ENCODE measurements around the gene HOXC13.

The HOXC13 gene

DNA sequence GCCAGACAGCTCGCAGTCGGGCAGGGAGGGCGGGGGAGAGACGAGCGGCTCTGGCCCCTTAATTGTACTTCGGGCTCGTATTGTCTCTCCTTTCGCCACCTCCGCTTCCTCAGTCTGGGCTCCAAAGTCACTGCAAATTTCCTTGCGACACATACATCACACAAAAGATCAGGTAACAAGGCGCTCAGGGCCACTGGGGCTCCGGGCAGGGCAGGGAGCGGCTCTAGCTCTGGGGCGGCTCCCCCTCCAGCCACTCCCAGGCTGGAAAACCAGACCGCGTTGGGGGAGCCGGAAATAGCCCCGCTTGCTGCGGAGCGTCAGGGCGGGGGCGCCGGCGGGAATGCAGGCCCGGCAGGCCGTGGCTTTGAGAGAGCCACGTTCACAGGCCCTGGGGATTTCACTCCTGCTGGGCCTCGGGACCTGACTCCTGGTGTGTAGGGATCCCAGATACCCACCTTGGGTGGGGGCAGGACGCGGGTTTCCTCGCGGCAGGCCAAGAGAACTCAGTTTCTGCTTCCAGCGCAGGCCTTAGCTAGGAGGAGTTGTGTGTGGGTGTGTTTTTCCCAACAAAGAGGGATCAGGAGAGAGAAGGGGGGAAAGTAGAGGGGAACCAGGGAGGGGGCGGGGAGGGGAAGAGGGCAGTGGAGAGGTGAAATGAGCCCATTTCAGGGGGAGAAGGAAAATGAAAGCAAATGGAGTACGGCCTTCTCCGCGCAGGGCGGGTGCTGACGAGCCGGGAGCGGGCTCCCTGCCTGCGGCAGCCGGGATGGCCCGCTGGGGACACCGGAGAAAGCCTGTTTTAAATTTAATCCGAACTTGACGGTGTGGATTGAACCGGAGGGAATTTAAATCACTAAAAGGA, 57.0 kb downstream of the HOXC13 start:
- DNase-seq = no peak

Data from NCI-H526 (cell line).